Measurements from ENCODE around the gene ZNF496. TPM values are rescaled to one million over a fixed set of nuclear protein-coding genes. Genes with fewer than 3 reads are reported as not detected.
A peak's percentile ranks its signal among the peaks of the same experiment; 100 is the strongest.

The ZNF496 gene
- polyA plus RNA-seq, 3 donors: 1.6 to 7.7 (median 2.4) TPM

DNA sequence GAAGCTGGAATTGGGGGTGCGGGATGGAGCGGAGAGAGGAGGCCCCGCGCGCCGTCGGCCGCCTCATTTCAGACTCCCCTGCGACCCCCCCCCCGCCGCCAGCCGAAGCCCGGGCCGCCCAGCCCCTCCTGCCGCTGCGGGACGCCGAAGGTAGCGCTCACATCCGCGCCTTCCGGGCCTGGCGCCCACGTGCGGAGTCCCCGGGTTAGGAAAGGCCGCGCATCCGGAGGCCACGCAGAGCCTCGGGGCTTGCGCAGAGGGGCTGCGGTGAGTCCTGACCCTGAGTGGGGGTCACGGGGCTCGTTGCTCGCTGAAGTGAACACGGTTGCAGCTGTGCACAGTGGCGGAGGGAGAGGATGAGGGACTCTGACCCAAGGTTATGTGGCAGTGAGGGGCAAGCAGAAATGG is 552 bp upstream of the ZNF496 start:
- peak overlapping the region in 2 of 7 donors; percentile 25 to 59 for H3K27ac Mint-ChIP-seq
- Histone ChIP-seq H3K36me3 (replicated peaks in 1 of 2; ENCODE audit: control insufficient read depth in 1 of 2, insufficient read depth in 2 of 2, low read length in 2 of 2) (peaks cover 9 to 10% of the 10 kb centered on the region in 2 donors), H3K9ac (ENCODE audit: insufficient read depth, low read length, poor library complexity, severe bottlenecking) (peak overlapping the region; percentile 79), H3K4me2 (replicated peaks; ENCODE audit: extremely low read depth, low read length, poor library complexity, severe bottlenecking) (peak overlapping the region; percentile 74), H3K4me3 (replicated peaks in 1 of 3; ENCODE audit: low read depth in 2 of 3, low read length in 3 of 3) (peak overlapping the region; percentile 70 to 81 (median 73)), H3K79me2 (ENCODE audit: insufficient read depth, low read length) (peaks cover 4% of the 10 kb centered on the region), H2AFZ (ENCODE audit: insufficient read depth, low read depth, low read length, poor library complexity, severe bottlenecking) (peak overlapping the region; percentile 73), H3K9me3 (replicated peaks in 1 of 2; ENCODE audit: control insufficient read depth in 1 of 2, insufficient read depth in 1 of 2, low read length in 2 of 2) (no peaks in the 10 kb centered on the region), H4K20me1 (ENCODE audit: insufficient read depth, low read length) (no peaks in the 10 kb centered on the region), H3K27me3 (ENCODE audit: control insufficient read depth in 2 of 2, insufficient read depth in 2 of 2, low read length in 2 of 2) (peaks cover 0 to 6% of the 10 kb centered on the region in 2 donors), H3K4me1 (ENCODE audit: control insufficient read depth in 1 of 2, insufficient read depth in 2 of 2, low read length in 2 of 2) (peaks cover 24 to 34% of the 10 kb centered on the region in 2 donors), H3K27ac (ENCODE audit: low read depth in 1 of 2, low read length in 2 of 2) (no peak overlapping the region)
- peak; percentile 20 to 52 (median 32) for DNase-seq
- peaks cover 19 to 25% of the 10 kb centered on the region in 2 donors for H3K36me3 Mint-ChIP-seq
- H3K4me3 Mint-ChIP-seq: peak overlapping the region; percentile 79 to 85
- peaks cover 39% of the 10 kb centered on the region for H3K4me1 Mint-ChIP-seq
- TF ChIP-seq, protein P1, sequence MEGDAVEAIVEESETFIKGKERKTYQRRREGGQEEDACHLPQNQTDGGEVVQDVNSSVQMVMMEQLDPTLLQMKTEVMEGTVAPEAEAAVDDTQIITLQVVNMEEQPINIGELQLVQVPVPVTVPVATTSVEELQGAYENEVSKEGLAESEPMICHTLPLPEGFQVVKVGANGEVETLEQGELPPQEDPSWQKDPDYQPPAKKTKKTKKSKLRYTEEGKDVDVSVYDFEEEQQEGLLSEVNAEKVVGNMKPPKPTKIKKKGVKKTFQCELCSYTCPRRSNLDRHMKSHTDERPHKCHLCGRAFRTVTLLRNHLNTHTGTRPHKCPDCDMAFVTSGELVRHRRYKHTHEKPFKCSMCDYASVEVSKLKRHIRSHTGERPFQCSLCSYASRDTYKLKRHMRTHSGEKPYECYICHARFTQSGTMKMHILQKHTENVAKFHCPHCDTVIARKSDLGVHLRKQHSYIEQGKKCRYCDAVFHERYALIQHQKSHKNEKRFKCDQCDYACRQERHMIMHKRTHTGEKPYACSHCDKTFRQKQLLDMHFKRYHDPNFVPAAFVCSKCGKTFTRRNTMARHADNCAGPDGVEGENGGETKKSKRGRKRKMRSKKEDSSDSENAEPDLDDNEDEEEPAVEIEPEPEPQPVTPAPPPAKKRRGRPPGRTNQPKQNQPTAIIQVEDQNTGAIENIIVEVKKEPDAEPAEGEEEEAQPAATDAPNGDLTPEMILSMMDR (IDR thresholded peaks at IDR 0.05): no peak
- peaks cover 3 to 25% (median 13%) of the 10 kb centered on the region in 3 donors for H3K27me3 Mint-ChIP-seq (ENCODE audit: low read depth in 3 of 3)
- intact Hi-C loops (cut with micrococcal nuclease): no loop called here
- peaks cover 0 to 6% (median 0%) of the 10 kb centered on the region in 7 donors for H3K9me3 Mint-ChIP-seq
- WGBS (ENCODE audit: insufficient coverage): under 1% methylated on average over 36 of the region's 38 CpGs

GRCh38 chr1:247331172-247331524 is 519 bp downstream of the ZNF496 start:
- TF ChIP-seq, protein P1 (IDR thresholded peaks at IDR 0.05): no peak
- Mint-ChIP-seq H3K4me3 (peak overlapping the region; percentile 86 to 89), H3K9me3 (peaks cover 0 to 5% (median 0%) of the 10 kb centered on the region in 7 donors), H3K36me3 (peaks cover 22 to 28% of the 10 kb centered on the region in 2 donors), H3K4me1 (peaks cover 36% of the 10 kb centered on the region), H3K27ac (peak overlapping the region in 4 of 7 donors; percentile 56 to 78 (median 66)), H3K27me3 (ENCODE audit: low read depth in 3 of 3) (peaks cover 3 to 25% (median 13%) of the 10 kb centered on the region in 3 donors)
- intact Hi-C loops (cut with micrococcal nuclease): no loop called here
- Histone ChIP-seq H3K4me2 (replicated peaks; ENCODE audit: extremely low read depth, low read length, poor library complexity, severe bottlenecking) (peak overlapping the region; percentile 74), H4K20me1 (ENCODE audit: insufficient read depth, low read length) (no peaks in the 10 kb centered on the region), H3K79me2 (ENCODE audit: insufficient read depth, low read length) (peaks cover 4% of the 10 kb centered on the region), H2AFZ (ENCODE audit: insufficient read depth, low read depth, low read length, poor library complexity, severe bottlenecking) (peak overlapping the region; percentile 77), H3K27me3 (ENCODE audit: control insufficient read depth in 2 of 2, insufficient read depth in 2 of 2, low read length in 2 of 2) (peaks cover 0 to 6% of the 10 kb centered on the region in 2 donors), H3K9me3 (replicated peaks in 1 of 2; ENCODE audit: control insufficient read depth in 1 of 2, insufficient read depth in 1 of 2, low read length in 2 of 2) (no peaks in the 10 kb centered on the region), H3K9ac (ENCODE audit: insufficient read depth, low read length, poor library complexity, severe bottlenecking) (peak overlapping the region; percentile 79), H3K27ac (ENCODE audit: low read depth in 1 of 2, low read length in 2 of 2) (peak overlapping the region in 1 of 2 donors; percentile 74), H3K4me3 (replicated peaks in 1 of 3; ENCODE audit: low read depth in 2 of 3, low read length in 3 of 3) (peak overlapping the region; percentile 70 to 81 (median 73)), H3K4me1 (ENCODE audit: control insufficient read depth in 1 of 2, insufficient read depth in 2 of 2, low read length in 2 of 2) (peaks cover 23 to 34% of the 10 kb centered on the region in 2 donors), H3K36me3 (replicated peaks in 1 of 2; ENCODE audit: control insufficient read depth in 1 of 2, insufficient read depth in 2 of 2, low read length in 2 of 2) (peaks cover 10 to 19% of the 10 kb centered on the region in 2 donors)
- peak; percentile 58 to 71 (median 63) for DNase-seq
- under 1% methylated on average over 36 of the region's 36 CpGs for WGBS (ENCODE audit: insufficient coverage)

All from CD14-positive monocyte (primary cell).